ENCODE measurements around the gene PRDX2. TPM values are rescaled to one million over a fixed set of nuclear protein-coding genes. Genes with fewer than 3 reads are reported as not detected.

The PRDX2 gene
- total and polyA plus RNA-seq, 10 of the 15 experiments (the other 5 are each of a cell fraction or from before 2014, with no cell fraction given), result 93.0 to 812 (median 344) TPM

DNA sequence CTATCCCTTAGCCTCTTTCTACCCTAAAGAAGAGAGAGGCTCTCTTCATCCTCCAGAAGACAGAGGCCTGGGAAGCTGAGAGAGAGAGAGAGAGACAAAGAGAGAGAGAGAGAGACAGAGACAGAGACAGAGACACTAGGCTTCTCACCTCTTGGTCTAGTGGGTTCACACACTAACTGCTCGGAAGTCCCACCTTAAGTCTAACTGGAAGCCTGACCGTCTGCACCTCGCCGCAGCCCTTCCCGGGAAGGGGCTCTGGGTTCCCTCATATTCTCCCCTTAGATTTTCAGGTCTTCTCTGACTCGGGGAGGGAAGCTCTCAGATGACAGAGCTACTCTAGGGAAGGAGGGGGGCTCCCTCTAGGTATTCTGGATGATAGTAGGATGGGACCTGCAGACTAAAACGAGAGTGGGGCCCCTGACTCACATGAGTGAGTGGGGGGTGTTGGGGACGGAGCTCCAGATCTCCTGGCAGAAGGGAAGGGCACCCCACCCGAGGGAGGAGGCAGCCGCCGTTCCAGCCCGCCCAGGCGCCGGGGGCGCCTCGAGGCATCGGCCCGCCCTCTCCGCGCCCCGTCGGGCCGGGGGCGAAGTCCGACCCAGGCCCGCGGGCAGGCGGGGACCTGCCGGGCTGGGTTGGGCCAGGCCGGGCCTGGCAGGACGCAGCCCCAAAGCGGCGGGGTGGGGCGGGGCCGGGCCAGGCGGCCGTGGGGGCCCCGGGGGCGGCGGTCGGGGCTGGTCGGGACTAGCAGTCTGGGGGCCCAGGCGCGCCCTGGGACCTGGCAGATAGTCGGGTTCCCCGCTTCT lies 12.3 kb downstream of the PRDX2 start (continued):
- TF ChIP-seq, protein P1, sequence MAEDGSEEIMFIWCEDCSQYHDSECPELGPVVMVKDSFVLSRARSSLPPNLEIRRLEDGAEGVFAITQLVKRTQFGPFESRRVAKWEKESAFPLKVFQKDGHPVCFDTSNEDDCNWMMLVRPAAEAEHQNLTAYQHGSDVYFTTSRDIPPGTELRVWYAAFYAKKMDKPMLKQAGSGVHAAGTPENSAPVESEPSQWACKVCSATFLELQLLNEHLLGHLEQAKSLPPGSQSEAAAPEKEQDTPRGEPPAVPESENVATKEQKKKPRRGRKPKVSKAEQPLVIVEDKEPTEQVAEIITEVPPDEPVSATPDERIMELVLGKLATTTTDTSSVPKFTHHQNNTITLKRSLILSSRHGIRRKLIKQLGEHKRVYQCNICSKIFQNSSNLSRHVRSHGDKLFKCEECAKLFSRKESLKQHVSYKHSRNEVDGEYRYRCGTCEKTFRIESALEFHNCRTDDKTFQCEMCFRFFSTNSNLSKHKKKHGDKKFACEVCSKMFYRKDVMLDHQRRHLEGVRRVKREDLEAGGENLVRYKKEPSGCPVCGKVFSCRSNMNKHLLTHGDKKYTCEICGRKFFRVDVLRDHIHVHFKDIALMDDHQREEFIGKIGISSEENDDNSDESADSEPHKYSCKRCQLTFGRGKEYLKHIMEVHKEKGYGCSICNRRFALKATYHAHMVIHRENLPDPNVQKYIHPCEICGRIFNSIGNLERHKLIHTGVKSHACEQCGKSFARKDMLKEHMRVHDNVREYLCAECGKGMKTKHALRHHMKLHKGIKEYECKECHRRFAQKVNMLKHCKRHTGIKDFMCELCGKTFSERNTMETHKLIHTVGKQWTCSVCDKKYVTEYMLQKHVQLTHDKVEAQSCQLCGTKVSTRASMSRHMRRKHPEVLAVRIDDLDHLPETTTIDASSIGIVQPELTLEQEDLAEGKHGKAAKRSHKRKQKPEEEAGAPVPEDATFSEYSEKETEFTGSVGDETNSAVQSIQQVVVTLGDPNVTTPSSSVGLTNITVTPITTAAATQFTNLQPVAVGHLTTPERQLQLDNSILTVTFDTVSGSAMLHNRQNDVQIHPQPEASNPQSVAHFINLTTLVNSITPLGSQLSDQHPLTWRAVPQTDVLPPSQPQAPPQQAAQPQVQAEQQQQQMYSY (CRISPR knock-in tag; IDR thresholded peaks at IDR 0.05), result no peak
- TF ChIP-seq NR2C1 (IDR thresholded peaks at IDR 0.05) (0 out of 2 replicates have a peak, but pooled peaks have one; percentile 12), SMAD5 (IDR thresholded peaks at IDR 0.05; ENCODE audit: low read depth) (peak; percentile 67; the same call in 1 of the 2 replicates)

- peak overlapping the region; percentile 97 for H3K9ac ChIP-seq (ENCODE audit: control insufficient read depth, insufficient read depth, low read length)
- peak overlapping the region; percentile 97 for H3K4me2 ChIP-seq (ENCODE audit: control insufficient read depth, insufficient read depth)
- peak; percentile 1 for ATAC-seq
- H3K4me3 ChIP-seq, result peak overlapping the region; percentile 90
- no peak overlapping the region; the same call in none of the 2 replicates for H2AFZ ChIP-seq (ENCODE audit: control insufficient read depth, low read depth, low read length)
- H3K27ac ChIP-seq (ENCODE audit: control insufficient read depth, insufficient read depth), result peak overlapping the region; percentile 99
- in situ Hi-C loops (cut with MboI), result no loop called here
- ChIA-PET RAD21 (ENCODE audit: unreplicated experiment) (interaction anchor here (0.6 to 4.5 kb wide), 4 partner anchors 11 to 102 kb away, joined by 3 to 49 read pairs (median 4); no protein-coding TSS in a partner anchor), POLR2A (interaction anchor here (0.5 to 3.4 kb wide), 5 partner anchors 10 to 366 kb away, joined by 4 to 66 read pairs (median 5); no protein-coding TSS in a partner anchor), SMC1A (ENCODE audit: uncharacterized antibody, unreplicated experiment) (interaction anchor here (1.4 to 4.1 kb wide), 3 partner anchors 11 to 29 kb away, joined by 3 to 28 read pairs (median 4); no protein-coding TSS in a partner anchor), CTCF (interaction anchor here (1.3 to 4.2 kb wide), 4 partner anchors 8 to 23 kb away, joined by 3 to 44 read pairs (median 15); no protein-coding TSS in a partner anchor)
- BruUV-seq (replicated peaks), result TSS peak; percentile 72
- DNase-seq (ENCODE audit: low read depth, low spot score), result peak; percentile 84
- no peaks in the 10 kb centered on the region for H3K9me3 ChIP-seq (replicated peaks; ENCODE audit: control insufficient read depth, insufficient read depth, low read length)
- no peaks in the 10 kb centered on the region for H3K27me3 ChIP-seq (replicated peaks in 1 of 2; ENCODE audit: control insufficient read depth in 2 of 2, insufficient read depth in 2 of 2, low read length in 1 of 2)
- H3K36me3 ChIP-seq (ENCODE audit: control insufficient read depth in 2 of 2, insufficient read depth in 2 of 2, low read length in 1 of 2), result no peaks in the 10 kb centered on the region
- peaks cover 42% of the 10 kb centered on the region for H3K79me2 ChIP-seq (ENCODE audit: control insufficient read depth, insufficient read depth, low read length)
- under 1% methylated on average over 12 of the region's 12 CpGs for WGBS (ENCODE audit: insufficient coverage, insufficient replicate concordance, low lambda C conversion rate, missing lambda C conversion rate)
- FAIRE-seq, result no peak
- H4K20me1 ChIP-seq (ENCODE audit: control insufficient read depth, insufficient read depth), result no peaks in the 10 kb centered on the region
- H3K4me1 ChIP-seq (ENCODE audit: control insufficient read depth, insufficient read depth, low read length), result peaks cover 56% of the 10 kb centered on the region
- intact Hi-C loops (cut with micrococcal nuclease; ENCODE audit: unreplicated experiment), result loop anchor here (5.0 to 10.0 kb wide), 2 partner anchors 149 to 1694 kb away; partner anchors contain the start of gene CALR
- TF ChIP-seq BMI1 (IDR thresholded peaks at IDR 0.05; ENCODE audit: borderline replicate concordance) (no peak), TAF1 (IDR thresholded peaks at IDR 0.05; ENCODE audit: borderline replicate concordance, low read depth, low read length) (no peak), TCF3 (IDR thresholded peaks at IDR 0.05; ENCODE audit: borderline replicate concordance, insufficient read depth, low read depth, low read length) (peak; percentile 88), SPI1 (IDR thresholded peaks at IDR 0.05; ENCODE audit: borderline replicate concordance, insufficient read depth, low read depth, low read length) (no peak), CBFB (IDR thresholded peaks at IDR 0.05; ENCODE audit: low read depth) (peak; percentile 46; the same call in 1 of the 2 replicates), DPF2 (IDR thresholded peaks at IDR 0.05) (0 out of 2 replicates have a peak, but pooled peaks have one; percentile 76), ATF7 (IDR thresholded peaks at IDR 0.05; ENCODE audit: low read depth) (peak; percentile 61), HDAC2 (IDR thresholded peaks at IDR 0.05) (no peak)
- TF ChIP-seq, protein P2, sequence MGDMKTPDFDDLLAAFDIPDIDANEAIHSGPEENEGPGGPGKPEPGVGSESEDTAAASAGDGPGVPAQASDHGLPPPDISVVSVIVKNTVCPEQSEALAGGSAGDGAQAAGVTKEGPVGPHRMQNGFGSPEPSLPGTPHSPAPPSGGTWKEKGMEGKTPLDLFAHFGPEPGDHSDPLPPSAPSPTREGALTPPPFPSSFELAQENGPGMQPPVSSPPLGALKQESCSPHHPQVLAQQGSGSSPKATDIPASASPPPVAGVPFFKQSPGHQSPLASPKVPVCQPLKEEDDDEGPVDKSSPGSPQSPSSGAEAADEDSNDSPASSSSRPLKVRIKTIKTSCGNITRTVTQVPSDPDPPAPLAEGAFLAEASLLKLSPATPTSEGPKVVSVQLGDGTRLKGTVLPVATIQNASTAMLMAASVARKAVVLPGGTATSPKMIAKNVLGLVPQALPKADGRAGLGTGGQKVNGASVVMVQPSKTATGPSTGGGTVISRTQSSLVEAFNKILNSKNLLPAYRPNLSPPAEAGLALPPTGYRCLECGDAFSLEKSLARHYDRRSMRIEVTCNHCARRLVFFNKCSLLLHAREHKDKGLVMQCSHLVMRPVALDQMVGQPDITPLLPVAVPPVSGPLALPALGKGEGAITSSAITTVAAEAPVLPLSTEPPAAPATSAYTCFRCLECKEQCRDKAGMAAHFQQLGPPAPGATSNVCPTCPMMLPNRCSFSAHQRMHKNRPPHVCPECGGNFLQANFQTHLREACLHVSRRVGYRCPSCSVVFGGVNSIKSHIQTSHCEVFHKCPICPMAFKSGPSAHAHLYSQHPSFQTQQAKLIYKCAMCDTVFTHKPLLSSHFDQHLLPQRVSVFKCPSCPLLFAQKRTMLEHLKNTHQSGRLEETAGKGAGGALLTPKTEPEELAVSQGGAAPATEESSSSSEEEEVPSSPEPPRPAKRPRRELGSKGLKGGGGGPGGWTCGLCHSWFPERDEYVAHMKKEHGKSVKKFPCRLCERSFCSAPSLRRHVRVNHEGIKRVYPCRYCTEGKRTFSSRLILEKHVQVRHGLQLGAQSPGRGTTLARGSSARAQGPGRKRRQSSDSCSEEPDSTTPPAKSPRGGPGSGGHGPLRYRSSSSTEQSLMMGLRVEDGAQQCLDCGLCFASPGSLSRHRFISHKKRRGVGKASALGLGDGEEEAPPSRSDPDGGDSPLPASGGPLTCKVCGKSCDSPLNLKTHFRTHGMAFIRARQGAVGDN (IDR thresholded peaks at IDR 0.05), result peak; percentile 98
Observed at GRCh38 chr19:12788682-12789097, 12.9 kb downstream of the PRDX2 start.

Data from GM12878 (cell line).